ENCODE measurements around the gene PGLYRP2.

GRCh38 chr19:15498156-15498858, 19.0 kb upstream of the PGLYRP2 start:
- TF ChIP-seq CTCF (IDR thresholded peaks at IDR 0.05; ENCODE audit: low read depth, low read length, poor library complexity, severe bottlenecking): no peak
- TF ChIP-seq EZH2phosphoT487 (IDR thresholded peaks at IDR 0.05; ENCODE audit: borderline replicate concordance, low read length): no peak

Data from DOHH2 (cell line).